Esophagus muscularis mucosa (tissue), 4 donors: ENCODE measurements around the gene RAI1. TPM values are rescaled to one million over a fixed set of nuclear protein-coding genes. Genes with fewer than 3 reads are reported as not detected.
A peak's percentile ranks its signal among the peaks of the same experiment; 100 is the strongest.
"Not testable (repeated sequence)": the region's sequence is repeated elsewhere in the genome, so short reads cannot be mapped to it uniquely, and the experiment has no call there.

ENCODE experiments used
- DNase-seq: peaks from one replicate; pipeline ENCODE4 v3.0.0-alpha.2; 2017; ENCODE audit errors: extremely low spot score
- H3K27ac ChIP-seq, 4 donors: fragments of 200-600 bp; sonication (generic); replicated peaks in 1 of 4; 1 replicate in 3 of 4; 2 replicates in 1 of 4; pipeline ENCODE4 v1.5.1; 2016 to 2019; ENCODE audit warnings: mild to moderate bottlenecking in 1 of 4
- H3K27me3 ChIP-seq, 4 donors: fragments of 200-600 bp; sonication (generic); one replicate each; pipeline versions ENCODE4 v1.5.1 to v1.6.0; 2016 to 2019
- H3K36me3 ChIP-seq, 4 donors: fragments of 200-600 bp; sonication (generic); one replicate each; pipeline ENCODE4 v1.5.1; 2016 to 2019
- H3K4me1 ChIP-seq, 4 donors: fragments of 200-600 bp; sonication (generic); one replicate each; pipeline ENCODE4 v1.5.1; 2016 to 2019
- H3K4me3 ChIP-seq, 4 donors: fragments of 200-600 bp; sonication (generic); 1 replicate in 2 of 4; 2 replicates in 2 of 4; pipeline ENCODE4 v1.5.1; 2016 to 2019; ENCODE audit warnings: mild to moderate bottlenecking in 4 of 4, moderate library complexity in 1 of 4
- H3K9me3 ChIP-seq, 4 donors: fragments of 200-600 bp; sonication (generic); 1 replicate in 3 of 4; 2 replicates in 1 of 4; pipeline ENCODE4 v1.5.1; 2016 to 2019
- CTCF ChIP-seq, 3 experiments: fragments of 200-600 bp in 2 of 3; fragments of 450-650 bp in 1 of 3; sonication (generic) in 2 of 3; IDR thresholded peaks; one replicate each; pipeline ENCODE4 v1.5.1; 2017 to 2019; ENCODE audit warnings: antibody characterized with exemption in 3 of 3, mild to moderate bottlenecking in 2 of 3, moderate library complexity in 1 of 3
- EP300 ChIP-seq: sonication (generic); formaldehyde crosslinking; IDR thresholded peaks from one replicate; pipeline ENCODE4 v1.6.1; 2017; ENCODE audit warnings: antibody characterized with exemption
- POLR2A ChIP-seq: fragments of 450-650 bp; IDR thresholded peaks from one replicate; pipeline ENCODE4 v1.6.1; 2017; ENCODE audit warnings: antibody characterized with exemption, moderate library complexity, mild to moderate bottlenecking, low read depth
- POLR2AphosphoS5 ChIP-seq, 2 donors: sonication (generic); formaldehyde crosslinking; IDR thresholded peaks; one replicate each; pipeline ENCODE4 v1.6.1; 2017; ENCODE audit warnings: antibody characterized with exemption in 2 of 2
- WGBS: methylation state at CpG from one replicate; pipeline ENCODE4 v1.1.5; 2018; 5-methylcytosine and 5-hydroxymethylcytosine counted together
- intact Hi-C: fragments of 100-400 bp; cut with DNase I; formaldehyde crosslinking; loops from one replicate; pipeline ENCODE4 v1.15.1; 2023
- total RNA-seq, 4 donors: library from RNA; depleted of rRNA; stranded (reverse); fragments of >200 nt; gene quantifications; one replicate each; pipeline versions ENCODE4 v1.1.0 to v1.2.1, GENCODE V29; 2016

RAI1 gene
- total RNA-seq, 4 donors from 2014 or later: 18.7 to 41.3 (median 28.3) TPM

DNA sequence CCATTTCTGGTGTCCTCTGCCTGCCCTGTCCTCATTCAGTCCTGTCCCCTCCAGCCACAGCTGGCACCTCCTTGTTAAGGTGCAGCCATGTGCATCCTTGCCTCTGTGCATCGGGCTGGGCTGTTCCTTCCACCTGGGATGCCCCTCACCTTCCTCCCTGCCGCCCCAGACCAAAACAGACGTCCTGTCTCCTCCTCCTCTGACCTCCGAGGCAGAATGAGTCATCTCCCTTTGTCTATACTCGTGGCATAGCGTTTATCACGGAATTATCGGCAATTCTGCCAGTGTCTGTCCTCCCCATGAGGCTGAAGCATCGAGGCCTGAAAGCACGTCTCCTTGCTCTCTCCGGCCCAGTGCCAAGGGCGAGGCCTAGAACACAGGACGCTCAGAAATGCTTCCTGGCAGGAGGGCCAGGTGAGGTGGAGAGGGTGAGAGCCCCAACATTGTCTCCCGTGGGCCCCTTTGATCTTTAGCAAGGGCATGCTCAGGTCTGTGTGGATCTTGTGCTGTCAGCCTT is 4.6 kb downstream of the RAI1 start:
- Histone ChIP-seq H3K36me3 (no peaks in the 10 kb centered on the region), H3K4me1 (peaks cover 44 to 84% (median 61%) of the 10 kb centered on the region in 4 donors), H3K9me3 (no peaks in the 10 kb centered on the region), H3K27ac (peak overlapping the region; percentile 79 to 99 (median 97)), H3K4me3 (peak overlapping the region in 2 of 4 donors; percentile 10 to 24), H3K27me3 (no peaks in the 10 kb centered on the region)
- TF ChIP-seq POLR2AphosphoS5 (IDR thresholded peaks at IDR 0.05) (peak in 1 of 2 donors; percentile 18), EP300 (no peak), POLR2A (no peak), CTCF (IDR thresholded peaks at IDR 0.05) (no peak)
- 9% methylated on average over 14 of the region's 14 CpGs for WGBS
- no peak for DNase-seq
- intact Hi-C loops: no loop called here

DNA sequence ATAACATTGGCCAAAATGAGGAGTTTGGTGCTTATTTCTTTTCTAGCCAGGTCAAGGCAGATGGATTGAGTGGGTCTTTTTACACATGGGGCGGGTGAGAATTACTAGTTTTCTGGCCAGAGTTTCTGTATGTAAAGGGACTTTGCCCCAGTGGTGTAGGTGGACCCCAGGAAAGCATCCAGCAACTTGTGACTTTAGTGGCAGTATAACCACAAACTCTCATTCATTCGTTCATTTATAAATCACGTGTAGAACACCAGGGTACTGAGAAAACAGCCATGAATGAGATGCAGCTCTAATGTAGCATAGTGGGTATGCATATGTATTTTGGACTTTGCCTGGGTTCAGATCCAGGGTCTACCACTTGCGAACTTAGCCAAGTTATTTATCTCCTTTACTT is 8.1 kb downstream of the RAI1 start:
- no peaks in the 10 kb centered on the region for H3K27me3 ChIP-seq
- intact Hi-C loops: no loop called here
- TF ChIP-seq EP300 (no peak), POLR2A (no peak), CTCF (IDR thresholded peaks at IDR 0.05) (no peak)

DNA sequence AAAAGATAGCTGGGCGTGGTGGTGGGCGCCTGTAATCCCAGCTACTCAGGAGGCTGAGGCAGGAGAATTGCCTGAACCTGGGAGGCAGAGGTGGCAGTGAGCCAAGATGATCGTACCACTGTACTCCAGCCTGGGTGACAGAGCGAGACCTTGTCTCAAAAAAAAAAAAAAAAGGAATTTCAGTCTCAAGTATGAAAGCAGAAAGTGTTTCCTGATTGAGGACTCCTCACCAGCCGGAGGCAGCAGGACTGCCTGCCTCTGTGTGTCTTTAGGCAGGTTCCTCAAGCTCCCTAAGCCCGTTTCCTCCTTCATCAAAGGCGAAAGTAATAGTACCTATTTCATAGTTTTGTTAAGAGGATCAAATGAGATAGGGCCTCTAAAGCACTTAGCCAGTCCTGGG is 9.0 kb downstream of the RAI1 start:
- DNase-seq, H3K36me3 ChIP-seq, intact Hi-C loops, H3K27me3 ChIP-seq, H3K4me3 ChIP-seq, H3K9me3 ChIP-seq: not testable (repeated sequence)
- WGBS: 68% methylated on average over 7 of the region's 7 CpGs
- Histone ChIP-seq H3K27ac (peak overlapping the region; percentile 62 to 99 (median 97)), H3K4me1 (peaks cover 63 to 90% (median 76%) of the 10 kb centered on the region in 4 donors)

More for the DNA sequence above, 8.1 kb downstream of the RAI1 start:
- Histone ChIP-seq H3K36me3 (no peaks in the 10 kb centered on the region), H3K27ac (peak overlapping the region in 2 of 4 donors; percentile 96 to 98), H3K4me1 (peaks cover 67 to 94% (median 80%) of the 10 kb centered on the region in 4 donors), H3K4me3 (no peak overlapping the region), H3K9me3 (no peaks in the 10 kb centered on the region)
- no peak for DNase-seq
- 90% methylated on average over 4 of the region's 4 CpGs for WGBS

- Histone ChIP-seq H3K36me3 (no peaks in the 10 kb centered on the region), H3K4me3 (no peak overlapping the region), H3K4me1 (peaks cover 63 to 90% (median 76%) of the 10 kb centered on the region in 4 donors), H3K9me3 (no peaks in the 10 kb centered on the region), H3K27me3 (no peaks in the 10 kb centered on the region), H3K27ac (peak overlapping the region; percentile 62 to 99 (median 97))
- 41% methylated on average over 8 of the region's 8 CpGs for WGBS
- no peak for TF ChIP-seq POLR2AphosphoS5 (IDR thresholded peaks at IDR 0.05)
- TF ChIP-seq CTCF (IDR thresholded peaks at IDR 0.05): no peak
- intact Hi-C loops: no loop called here
- no peak for DNase-seq
Measured at GRCh38 chr17:17691468-17692263, 10.4 kb downstream of the RAI1 start.

- H3K4me1 ChIP-seq: peaks cover 67 to 90% (median 76%) of the 10 kb centered on the region in 4 donors
- H3K27ac ChIP-seq: peak overlapping the region; percentile 95 to 99 (median 97)
- WGBS: 72% methylated on average over 8 of the region's 9 CpGs
- H3K27me3 ChIP-seq: no peaks in the 10 kb centered on the region
- no peak overlapping the region for H3K4me3 ChIP-seq
- no peak for DNase-seq
- no peaks in the 10 kb centered on the region for H3K36me3 ChIP-seq
- TF ChIP-seq POLR2A (no peak), EP300 (no peak), POLR2AphosphoS5 (IDR thresholded peaks at IDR 0.05) (no peak), CTCF (IDR thresholded peaks at IDR 0.05) (no peak)
- intact Hi-C loops: no loop called here
- no peaks in the 10 kb centered on the region for H3K9me3 ChIP-seq
Measured at GRCh38 chr17:17692353-17693252, 11.3 kb downstream of the RAI1 start.
